ENCODE results near the gene ZSWIM5.

GRCh38 chr1:45250544-45250943 is 44.1 kb upstream of the ZSWIM5 start:
- no peak for TF ChIP-seq POLR2A (IDR thresholded peaks at IDR 0.05; ENCODE audit: low read depth, low read length)
- TF ChIP-seq POLR2AphosphoS5 (IDR thresholded peaks at IDR 0.05; ENCODE audit: low read depth, low read length), result no peak
- no peak for TF ChIP-seq TAF1 (IDR thresholded peaks at IDR 0.05; ENCODE audit: borderline replicate concordance, low read depth, low read length)

Data from GM12892 (cell line).